HEK293T (cell line): Measurements from ENCODE around the gene DGKK.

Source experiments
- ARNT ChIP-seq: fragments of 450-650 bp; IDR thresholded peaks from 2 replicates; pipeline ENCODE4 v1.6.1; 2017; ENCODE audit warnings: mild to moderate bottlenecking
- BHLHE40 ChIP-seq: fragments of 450-650 bp; IDR thresholded peaks from 2 replicates; pipeline ENCODE4 v1.6.1; 2016; ENCODE audit warnings: mild to moderate bottlenecking, moderate library complexity, borderline replicate concordance
- CTBP1 ChIP-seq: fragments of 450-650 bp; IDR thresholded peaks from 2 replicates; pipeline ENCODE4 v1.6.1; 2016; ENCODE audit warnings: borderline replicate concordance
- FOXA1 ChIP-seq: fragments of 450-650 bp; IDR thresholded peaks from 2 replicates; pipeline ENCODE4 v1.6.1; 2016; ENCODE audit warnings: mild to moderate bottlenecking
- FOXK2 ChIP-seq: fragments of 450-650 bp; IDR thresholded peaks from 2 replicates; pipeline ENCODE4 v1.6.1; 2016; ENCODE audit warnings: mild to moderate bottlenecking
- NFRKB ChIP-seq: fragments of 450-650 bp; IDR thresholded peaks from 2 replicates; pipeline ENCODE4 v1.6.1; 2016; ENCODE audit warnings: mild to moderate bottlenecking, moderate library complexity
- TARDBP ChIP-seq: fragments of 450-650 bp; IDR thresholded peaks from 2 replicates; pipeline ENCODE4 v1.6.1; 2016
- ZNF384 ChIP-seq: fragments of 450-650 bp; IDR thresholded peaks from 2 replicates; pipeline ENCODE4 v1.6.1; 2016

GRCh38 chrX:50495616-50496015, 25.0 kb upstream of the DGKK start:
- TF ChIP-seq ZNF384 (no peak), FOXA1 (no peak), FOXK2 (no peak), NFRKB (no peak), BHLHE40 (no peak), ARNT (no peak), CTBP1 (no peak), TARDBP (no peak)
